Limb (tissue), 2 donors: ENCODE measurements around the gene MT3.

Experiments used
- DNase-seq, 2 donors: peaks; one replicate each; pipeline ENCODE4 v3.0.0-alpha.2; 2016; ENCODE audit errors: extremely low spot score in 2 of 2

MT3 gene

GRCh38 chr16:56589141-56590039 lies at the start of gene MT3:
TSS of gene MT3 (plus strand) at chr16:56589528. CDS start at chr16:56589591, 63 bp downstream.
- DNase-seq: peak in 1 of 2 donors; percentile 69

- DNase-seq: no peak
Observed at GRCh38 chr16:56539656-56540055, 49.7 kb upstream of the MT3 start.

GRCh38 chr16:56542039-56542438 lies 47.3 kb upstream of the MT3 start:
- no peak for DNase-seq

GRCh38 chr16:56547120-56547948 lies 42.0 kb upstream of the MT3 start:
- DNase-seq: peak in 1 of 2 donors; percentile 5

- DNase-seq: no peak
Observed at GRCh38 chr16:56547949-56548567, 41.3 kb upstream of the MT3 start.

GRCh38 chr16:56549161-56549560 lies 40.2 kb upstream of the MT3 start:
- no peak for DNase-seq

DNA sequence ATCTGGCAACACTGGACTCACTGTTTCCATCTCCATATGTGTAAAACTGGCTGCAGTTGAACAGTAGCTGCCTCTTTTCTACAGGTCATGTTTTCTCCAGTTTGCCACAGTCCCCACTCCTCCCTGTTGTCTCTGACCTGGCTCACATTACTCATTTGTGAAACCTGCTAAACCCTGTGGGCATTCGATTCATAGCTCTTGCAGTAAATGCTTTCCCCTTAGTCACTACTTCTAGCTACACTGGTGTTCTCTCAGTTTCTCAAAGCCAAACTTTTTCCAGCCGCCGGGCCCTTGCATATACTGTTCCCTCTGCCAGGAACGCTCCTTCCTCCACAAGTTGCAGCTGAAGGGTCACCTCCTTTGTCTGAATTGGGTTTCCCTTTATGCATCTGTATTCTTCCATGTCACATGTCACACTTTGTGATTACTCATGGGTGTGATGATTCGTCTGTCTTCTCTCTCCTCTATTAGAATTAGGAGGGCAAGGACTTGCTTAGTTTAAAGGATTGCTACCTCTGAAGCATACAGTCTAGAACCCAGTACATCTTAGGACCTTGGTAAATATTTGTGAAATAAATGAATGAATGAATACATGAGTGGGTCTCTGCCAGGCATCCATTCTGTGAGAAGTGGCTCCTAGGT lies 39.5 kb upstream of the MT3 start:
- DNase-seq: no peak

GRCh38 chr16:56551796-56552738 lies 37.3 kb upstream of the MT3 start:
- no peak for DNase-seq

DNA sequence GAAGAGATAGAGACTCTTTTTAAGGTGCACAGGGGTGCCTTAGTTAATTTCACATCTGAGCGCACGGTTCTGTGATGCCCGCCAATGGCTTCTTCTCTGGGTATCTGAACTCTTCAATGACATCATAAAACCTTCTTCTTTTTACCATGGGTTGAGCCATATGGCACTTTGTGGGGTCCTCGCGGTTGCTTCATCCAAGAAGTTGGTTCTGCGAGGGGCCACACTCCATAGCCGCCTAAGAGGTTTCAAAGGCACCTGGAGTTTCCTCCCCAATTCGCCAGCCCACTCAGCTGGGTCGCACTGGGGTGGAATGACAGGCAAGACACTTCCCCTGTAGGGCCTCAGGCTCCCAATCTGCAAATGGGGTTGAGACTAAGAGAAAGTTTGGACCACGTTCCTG lies 34.9 kb upstream of the MT3 start:
- DNase-seq: no peak

- DNase-seq: peak; percentile 2 to 34
Observed at GRCh38 chr16:56558024-56558747, 31.1 kb upstream of the MT3 start.

GRCh38 chr16:56559109-56559508 lies 30.2 kb upstream of the MT3 start:
- no peak for DNase-seq

- no peak for DNase-seq
Observed at GRCh38 chr16:56560447-56560846, 28.9 kb upstream of the MT3 start.

DNA sequence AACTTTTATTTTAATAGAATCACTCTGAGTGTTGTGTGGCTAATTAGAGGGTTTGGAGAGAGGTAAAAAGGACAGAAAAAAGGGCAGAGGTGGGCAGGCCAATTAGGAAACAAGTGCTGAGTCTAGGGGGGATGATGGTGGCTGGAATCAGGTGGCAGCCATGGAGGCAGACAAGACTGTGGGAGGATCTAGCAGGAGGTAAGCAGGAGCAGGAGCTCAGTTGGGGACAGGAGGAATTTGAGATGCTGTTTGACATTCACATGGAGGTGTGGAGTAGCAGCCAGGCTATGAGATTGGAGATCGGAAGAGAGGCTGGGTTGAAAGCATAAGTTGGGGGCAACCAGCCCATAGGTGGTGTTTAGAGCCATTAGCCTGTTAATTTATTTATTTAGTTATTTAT lies 28.2 kb upstream of the MT3 start:
- no peak for DNase-seq

GRCh38 chr16:56564793-56565477 lies 24.4 kb upstream of the MT3 start, which contains the start of gene MT4:
TSS of gene MT4 (plus strand) at chr16:56565073. CDS start at chr16:56565129, 56 bp downstream.
- DNase-seq: no peak

GRCh38 chr16:56569971-56570370 lies 19.4 kb upstream of the MT3 start:
- no peak for DNase-seq

GRCh38 chr16:56571525-56571924 lies 17.8 kb upstream of the MT3 start:
- DNase-seq: no peak

DNA sequence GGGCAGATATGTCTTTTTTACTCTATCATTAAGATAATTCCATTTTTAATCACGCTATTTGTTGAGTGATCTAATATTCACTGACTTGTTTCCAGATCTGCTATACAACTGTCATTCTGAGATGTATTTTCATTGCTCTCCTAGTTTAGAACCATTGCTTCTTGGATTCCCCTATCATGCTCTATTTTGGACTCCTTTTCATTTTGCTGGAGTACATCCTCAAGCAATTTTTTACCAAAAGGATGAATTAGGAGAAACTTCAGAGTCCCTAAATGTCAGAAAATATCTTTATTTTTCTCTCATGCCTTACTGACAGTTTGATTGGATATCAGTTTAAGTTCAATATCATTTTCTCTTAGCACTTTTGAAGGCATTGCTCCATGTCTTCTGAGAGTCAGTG lies 14.7 kb upstream of the MT3 start:
- DNase-seq: no peak

DNA sequence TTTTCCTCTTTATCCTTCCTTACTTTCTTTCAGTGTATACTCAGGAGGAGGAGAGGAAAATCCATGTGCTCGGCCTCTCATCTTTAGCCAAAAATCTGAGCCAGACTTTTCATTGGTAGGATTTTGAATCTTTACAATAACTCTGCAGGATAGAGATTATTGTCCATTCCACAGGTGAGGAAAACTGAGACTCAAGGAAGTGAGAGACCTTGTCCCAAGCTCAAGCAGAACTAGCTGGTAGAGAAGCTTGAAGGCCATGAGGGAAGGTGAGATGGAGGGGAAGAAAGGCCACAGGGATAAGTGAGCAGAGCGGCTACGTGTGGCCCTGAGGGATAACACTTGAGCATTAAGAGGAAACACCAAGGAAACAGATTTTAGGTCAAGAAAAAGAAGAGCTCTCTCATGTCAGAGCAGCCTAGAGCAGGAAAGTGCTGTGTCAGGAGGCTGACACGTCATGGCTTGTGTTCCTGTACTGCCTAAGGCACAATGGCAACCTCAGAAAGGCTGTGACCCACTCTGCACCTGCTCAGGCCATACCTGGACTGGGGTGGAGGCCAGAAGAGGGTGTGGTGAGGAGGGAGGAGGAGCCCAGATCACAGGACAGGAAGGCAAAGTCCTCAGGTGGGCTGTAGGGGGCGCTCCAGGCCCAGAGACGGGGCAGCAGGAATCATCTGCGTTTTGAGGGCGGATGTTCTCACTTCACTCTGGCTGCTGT lies 12.6 kb upstream of the MT3 start:
- peak in 1 of 2 donors; percentile 43 for DNase-seq
